ENCODE measurements around the gene SMG1. TPM values are rescaled to one million over a fixed set of nuclear protein-coding genes. Genes with fewer than 3 reads are reported as not detected.
"Not testable (repeated sequence)": the region's sequence is repeated elsewhere in the genome, so short reads cannot be mapped to it uniquely, and the experiment has no call there.

The SMG1 gene
- total and polyA plus RNA-seq, 2 of the 13 experiments (the other 11 are each of a cell fraction or from before 2014, with no cell fraction given), result 48.7 to 53.7 TPM

- TF ChIP-seq ZBTB10 (CRISPR knock-in tag; IDR thresholded peaks at IDR 0.05; ENCODE audit: borderline replicate concordance) (peak; percentile 64; the same call in 1 of the 2 replicates), TARDBP (CRISPR knock-in tag; IDR thresholded peaks at IDR 0.05) (peak; percentile 95), ZNF674 (CRISPR knock-in tag; IDR thresholded peaks at IDR 0.05; ENCODE audit: low read depth) (peak; percentile 41; the same call in 1 of the 2 replicates), MYC (CRISPR knock-in tag; IDR thresholded peaks at IDR 0.05; ENCODE audit: borderline replicate concordance) (peak; percentile 91), FOXO1 (CRISPR knock-in tag; IDR thresholded peaks at IDR 0.05) (peak; percentile 74; the same call in 1 of the 2 replicates), ZNF160 (CRISPR knock-in tag; IDR thresholded peaks at IDR 0.05) (peak; percentile 88), GATA4 (IDR thresholded peaks at IDR 0.05; ENCODE audit: borderline replicate concordance, low read depth) (peak; percentile 50; the same call in 1 of the 2 replicates), ZEB1 (IDR thresholded peaks at IDR 0.05; ENCODE audit: insufficient replicate concordance, low read depth) (peak; percentile 84), FOXK2 (IDR thresholded peaks at IDR 0.05) (peak; percentile 90), SRSF4 (IDR thresholded peaks at IDR 0.05; ENCODE audit: low read depth, low read length, poor library complexity, severe bottlenecking) (peak; percentile 40), ZNF75D (CRISPR knock-in tag; IDR thresholded peaks at IDR 0.05; ENCODE audit: borderline replicate concordance) (0 out of 2 replicates have a peak, but pooled peaks have one; percentile 32), SUZ12 (IDR thresholded peaks at IDR 0.05; ENCODE audit: low read depth, low read length) (peak; percentile 40; the same call in 1 of the 2 replicates), SMYD3 (CRISPR knock-in tag; IDR thresholded peaks at IDR 0.05) (peak; percentile 98), CSRNP1 (CRISPR knock-in tag; IDR thresholded peaks at IDR 0.05) (peak; percentile 98), CREB3 (CRISPR knock-in tag; IDR thresholded peaks at IDR 0.05) (peak; percentile 26; the same call in 1 of the 2 replicates), CEBPG (CRISPR knock-in tag; IDR thresholded peaks at IDR 0.05) (peak; percentile 55; the same call in 1 of the 2 replicates), REPIN1 (CRISPR knock-in tag; IDR thresholded peaks at IDR 0.05; ENCODE audit: borderline replicate concordance, low read depth) (peak; percentile 99), SP1 (CRISPR knock-in tag; IDR thresholded peaks at IDR 0.05) (peak; percentile 92), ZNF101 (CRISPR knock-in tag; IDR thresholded peaks at IDR 0.05; ENCODE audit: borderline replicate concordance, low read depth) (0 out of 2 replicates have a peak, but pooled peaks have one; percentile 19)
- TF ChIP-seq, protein P1, sequence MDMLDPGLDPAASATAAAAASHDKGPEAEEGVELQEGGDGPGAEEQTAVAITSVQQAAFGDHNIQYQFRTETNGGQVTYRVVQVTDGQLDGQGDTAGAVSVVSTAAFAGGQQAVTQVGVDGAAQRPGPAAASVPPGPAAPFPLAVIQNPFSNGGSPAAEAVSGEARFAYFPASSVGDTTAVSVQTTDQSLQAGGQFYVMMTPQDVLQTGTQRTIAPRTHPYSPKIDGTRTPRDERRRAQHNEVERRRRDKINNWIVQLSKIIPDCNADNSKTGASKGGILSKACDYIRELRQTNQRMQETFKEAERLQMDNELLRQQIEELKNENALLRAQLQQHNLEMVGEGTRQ (IDR thresholded peaks at IDR 0.05; ENCODE audit: low read depth, low read length), result peak; percentile 84
- TF ChIP-seq, protein P1 (CRISPR knock-in tag; IDR thresholded peaks at IDR 0.05; ENCODE audit: borderline replicate concordance), result peak; percentile 94
- not testable (repeated sequence) for TF ChIP-seq SP1 (IDR thresholded peaks at IDR 0.05)
Measured at GRCh38 chr16:18925986-18926865, at the start of gene SMG1 (continued).
